NOMO-1 treated with dmso at 0.1 percent for 144 hours (cell line): Measurements from ENCODE around the gene ING4.

Experiments
- DNase-seq: peaks from one replicate; lab custom pipeline; 2025; ENCODE audit not compliant: unreplicated experiment; lab: John Stamatoyannopoulos, UW

Gene ING4

GRCh38 chr12:6688543-6688998 lies 25.7 kb upstream of the ING4 start:
- DNase-seq, result no peak

DNA sequence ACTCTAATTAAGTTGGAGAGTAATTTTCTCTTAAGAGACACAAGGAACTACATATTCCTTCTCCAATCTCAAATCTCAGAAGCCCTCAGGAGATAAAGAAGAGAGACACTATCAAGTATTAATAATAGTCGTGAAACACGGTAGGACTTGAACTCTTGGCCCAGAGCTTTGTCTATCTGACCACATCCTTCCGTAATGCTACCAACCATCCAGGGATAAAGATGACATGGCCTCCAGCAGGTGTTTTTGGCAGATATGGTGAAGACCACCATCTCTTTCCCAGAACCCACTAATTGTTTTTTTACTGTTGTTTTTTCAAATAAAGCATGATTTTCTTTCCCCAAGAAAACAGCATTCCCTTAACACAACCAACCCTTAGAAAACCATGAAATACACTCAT lies 22.9 kb upstream of the ING4 start:
- no peak for DNase-seq

DNA sequence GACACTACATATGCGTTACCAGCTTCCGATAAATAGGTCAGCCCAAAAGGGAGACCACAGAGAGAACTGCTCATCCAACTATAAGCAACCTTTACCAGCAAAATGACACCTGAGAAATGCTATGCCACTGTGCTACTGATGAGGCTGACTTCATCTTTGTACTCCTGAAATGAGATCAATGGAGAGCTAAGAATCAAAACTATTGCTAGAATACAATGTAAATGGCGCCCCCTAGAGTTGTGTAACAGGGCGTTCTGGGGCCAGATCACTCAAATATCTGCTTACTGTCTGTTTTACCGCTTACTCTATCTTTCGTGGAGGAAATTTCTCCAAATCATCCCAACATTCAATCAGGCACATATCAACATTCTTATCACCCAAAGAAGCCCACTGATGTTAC lies 21.7 kb upstream of the ING4 start:
- DNase-seq, result no peak

- no peak for DNase-seq
These were observed 14.0 kb upstream of the ING4 start for GRCh38 chr12:6676962-6677361.

DNA sequence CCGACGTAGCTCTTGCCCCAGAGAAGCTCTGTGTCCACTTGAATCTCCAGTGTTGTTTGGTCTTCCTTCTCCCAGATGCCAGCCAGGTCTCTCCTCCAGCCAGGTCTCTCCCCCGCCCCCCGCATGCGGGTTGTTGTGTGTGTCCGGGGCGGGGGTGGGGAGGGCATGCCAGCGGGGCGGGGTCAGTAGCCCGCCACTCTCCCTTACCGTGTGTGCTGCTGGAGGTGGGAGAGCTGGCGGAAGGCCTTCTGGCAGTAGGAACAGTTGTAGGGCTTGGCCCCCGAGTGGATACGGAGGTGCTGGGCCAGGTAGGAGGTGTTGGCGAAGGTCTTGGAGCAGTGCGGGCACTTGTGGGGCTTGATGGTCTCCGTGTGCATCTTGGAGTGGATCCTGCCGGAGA lies 9.2 kb upstream of the ING4 start:
- no peak for DNase-seq

DNA sequence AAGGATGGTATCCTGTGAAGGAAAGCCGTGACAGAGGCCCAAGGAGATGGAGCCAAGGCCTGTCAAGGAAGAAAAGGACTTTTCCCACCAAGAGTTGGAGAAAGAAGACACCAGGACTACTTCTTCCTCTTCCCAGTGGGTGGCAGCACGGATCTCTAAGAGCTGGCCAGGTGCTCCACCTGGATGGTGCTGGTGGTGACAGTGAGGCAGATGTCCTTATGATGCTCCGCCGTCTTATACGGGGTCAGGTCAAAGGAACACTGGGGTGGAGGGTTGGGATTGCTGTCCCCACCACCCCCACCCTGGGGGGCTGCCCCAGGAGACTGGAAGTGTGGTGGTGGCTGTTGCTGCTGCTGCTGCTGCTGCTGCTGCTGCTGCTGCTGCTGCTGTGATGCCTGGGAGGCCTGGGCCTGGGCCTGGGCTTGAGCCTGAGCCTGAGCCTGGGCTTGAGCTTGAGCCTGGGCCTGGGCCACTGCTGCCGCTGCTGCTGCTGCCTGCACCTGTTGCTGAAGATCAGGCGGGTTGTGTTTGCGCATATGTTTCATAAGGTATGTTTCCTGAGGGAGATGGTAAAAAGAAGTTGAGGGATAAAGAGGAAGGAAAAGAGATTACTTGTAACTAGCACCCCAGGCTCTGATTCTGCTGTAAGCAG lies 4.8 kb upstream of the ING4 start:
- no peak for DNase-seq

DNA sequence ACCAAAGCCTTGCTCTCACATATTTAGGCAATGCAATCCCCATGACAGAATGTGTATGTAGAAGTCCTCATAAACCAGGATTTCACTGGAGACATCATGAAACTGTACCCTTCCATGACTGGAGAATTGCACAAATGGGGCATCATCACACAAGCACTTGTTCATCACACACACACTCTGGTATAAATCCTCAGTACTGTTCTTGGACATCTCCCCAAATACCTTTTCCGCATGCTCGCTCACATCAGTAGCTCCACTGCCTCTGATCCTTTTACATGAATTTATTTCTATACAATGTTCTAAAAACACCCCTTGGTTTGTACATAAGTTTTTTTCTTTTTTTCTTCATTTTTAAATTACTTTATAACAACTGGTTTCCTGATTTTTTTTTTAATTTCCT lies 3.3 kb upstream of the ING4 start:
- DNase-seq, result no peak

- peak; percentile 17 for DNase-seq
These were observed 2.0 kb upstream of the ING4 start for GRCh38 chr12:6664902-6665301.

GRCh38 chr12:6662602-6662905 lies 365 bp downstream of the ING4 start:
- no peak for DNase-seq

GRCh38 chr12:6653987-6654386 lies 8.9 kb downstream of the ING4 start:
- no peak for DNase-seq

DNA sequence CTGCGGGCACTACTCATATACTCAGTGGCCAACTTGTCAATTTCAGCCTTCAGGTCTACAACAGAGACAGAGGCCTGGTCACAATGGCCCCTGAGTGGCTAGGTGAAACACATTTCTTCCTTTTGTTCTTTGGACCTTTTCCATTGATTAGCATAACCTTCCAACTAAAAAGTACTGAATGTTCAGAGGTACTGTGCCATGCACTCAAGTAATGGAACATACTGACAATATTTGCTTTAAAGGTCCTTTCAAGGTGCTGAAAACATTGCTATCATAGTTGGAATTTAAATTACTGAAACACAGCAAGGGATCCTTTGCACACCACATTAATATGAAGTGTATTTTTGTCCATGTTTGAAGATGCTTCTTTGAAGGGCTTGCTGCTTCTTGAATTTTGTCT lies 9.6 kb downstream of the ING4 start:
- no peak for DNase-seq

- no peak for DNase-seq
These were observed 10.5 kb downstream of the ING4 start for GRCh38 chr12:6652391-6652790.

DNA sequence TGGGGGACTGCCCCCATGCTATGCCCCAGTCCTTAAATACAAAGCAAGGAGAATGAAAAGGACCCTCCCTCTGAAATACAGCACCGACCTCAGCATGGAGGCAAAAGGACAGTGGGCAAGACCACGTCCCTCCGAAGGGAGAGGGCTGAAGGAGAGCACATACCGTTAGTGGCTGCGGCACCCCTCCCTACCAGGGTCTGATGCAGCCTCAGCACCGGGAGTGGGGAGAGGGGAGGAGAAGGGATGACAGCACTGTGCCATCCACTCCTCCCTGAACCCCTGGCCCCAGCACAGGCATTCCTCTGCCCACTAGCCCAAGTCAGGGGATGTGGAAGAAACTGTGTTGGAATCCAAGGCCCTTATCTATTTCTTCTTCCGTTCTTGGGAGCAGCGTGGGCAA lies 12.1 kb downstream of the ING4 start:
- DNase-seq, result no peak

GRCh38 chr12:6647083-6647604 lies 15.8 kb downstream of the ING4 start, which contains the start of gene ACRBP:
TSS of gene ACRBP (minus strand) at chr12:6647432. CDS start at chr12:6647366, 66 bp downstream.
- peak; percentile 37 for DNase-seq

- DNase-seq, result no peak
These were observed 16.4 kb downstream of the ING4 start for GRCh38 chr12:6646276-6647082.

DNA sequence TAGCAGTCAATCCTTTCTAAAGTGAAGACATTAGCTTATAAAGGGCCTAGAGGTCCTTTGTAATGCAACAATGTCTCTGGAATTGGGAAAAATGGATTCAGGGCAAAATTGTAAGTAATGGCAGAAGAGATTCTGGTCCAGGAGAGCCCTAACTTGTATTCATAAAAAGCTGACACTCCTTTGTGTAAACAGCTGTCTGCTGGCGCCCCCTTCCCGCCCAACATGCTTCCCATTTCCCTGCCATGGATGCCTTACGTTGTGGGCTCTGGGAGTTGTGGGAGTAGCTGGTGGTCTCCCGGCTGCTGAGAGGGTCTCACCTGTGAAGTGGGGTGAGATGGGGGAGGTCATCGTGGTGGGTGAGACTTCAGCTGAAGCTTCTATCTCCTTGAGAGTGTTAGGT lies 18.0 kb downstream of the ING4 start:
- DNase-seq, result no peak

- peak; percentile 89 for DNase-seq
These were observed 18.7 kb downstream of the ING4 start for GRCh38 chr12:6644257-6644596.

DNA sequence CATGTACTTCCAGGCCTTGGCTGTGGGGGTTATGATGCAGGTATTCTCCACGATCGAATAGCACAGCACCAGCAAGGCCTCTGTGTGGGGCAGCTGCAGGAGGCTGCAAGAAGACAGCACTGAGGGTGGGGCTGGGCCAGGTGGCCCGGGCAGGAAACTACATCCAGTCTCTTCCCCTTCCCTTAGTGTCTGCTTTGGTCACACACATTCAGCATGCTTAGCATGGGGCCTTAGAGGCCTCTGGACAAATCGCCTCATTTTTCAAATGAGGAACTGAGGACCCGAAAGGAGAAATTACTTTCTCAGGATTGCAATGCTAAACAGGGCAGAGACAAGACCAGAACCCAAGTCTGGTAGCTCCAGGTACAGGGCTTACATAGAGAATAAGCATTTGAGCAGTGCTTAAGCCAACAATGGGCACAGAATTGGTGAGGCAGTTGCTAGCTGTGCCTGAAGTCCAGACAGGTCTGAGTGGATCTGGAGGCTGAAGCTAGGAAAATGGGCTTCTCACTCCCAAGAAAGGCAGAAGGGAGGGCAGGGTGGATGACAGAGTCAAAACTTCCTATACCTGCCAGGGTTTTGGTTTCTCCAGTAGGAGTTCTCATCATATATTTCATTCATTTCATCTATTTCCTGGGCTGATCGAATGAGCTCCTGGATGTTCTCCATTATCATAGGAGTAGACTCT lies 19.2 kb downstream of the ING4 start:
- DNase-seq, result peak; percentile 77

- no peak for DNase-seq
These were observed 21.8 kb downstream of the ING4 start for GRCh38 chr12:6641131-6641530.

DNA sequence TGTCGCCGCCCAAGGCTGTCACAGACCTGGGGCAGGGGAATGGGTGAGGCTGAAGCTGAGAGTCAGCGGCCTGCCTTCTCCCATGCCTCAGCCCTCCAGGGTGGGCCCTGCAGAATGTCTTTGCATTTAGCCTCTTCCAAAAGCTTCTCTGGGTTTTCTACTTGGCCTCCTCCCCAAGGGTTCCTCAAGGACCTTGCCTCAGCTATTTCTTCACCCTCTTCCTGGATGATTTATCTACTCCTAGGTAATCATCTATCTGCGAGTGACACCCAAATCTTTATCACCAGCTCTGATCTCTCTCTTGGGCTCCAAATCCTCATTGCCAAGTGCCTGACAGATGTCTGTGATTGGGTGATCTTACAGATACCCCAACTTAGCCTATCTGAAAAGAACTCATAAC lies 22.4 kb downstream of the ING4 start:
- DNase-seq, result no peak

DNA sequence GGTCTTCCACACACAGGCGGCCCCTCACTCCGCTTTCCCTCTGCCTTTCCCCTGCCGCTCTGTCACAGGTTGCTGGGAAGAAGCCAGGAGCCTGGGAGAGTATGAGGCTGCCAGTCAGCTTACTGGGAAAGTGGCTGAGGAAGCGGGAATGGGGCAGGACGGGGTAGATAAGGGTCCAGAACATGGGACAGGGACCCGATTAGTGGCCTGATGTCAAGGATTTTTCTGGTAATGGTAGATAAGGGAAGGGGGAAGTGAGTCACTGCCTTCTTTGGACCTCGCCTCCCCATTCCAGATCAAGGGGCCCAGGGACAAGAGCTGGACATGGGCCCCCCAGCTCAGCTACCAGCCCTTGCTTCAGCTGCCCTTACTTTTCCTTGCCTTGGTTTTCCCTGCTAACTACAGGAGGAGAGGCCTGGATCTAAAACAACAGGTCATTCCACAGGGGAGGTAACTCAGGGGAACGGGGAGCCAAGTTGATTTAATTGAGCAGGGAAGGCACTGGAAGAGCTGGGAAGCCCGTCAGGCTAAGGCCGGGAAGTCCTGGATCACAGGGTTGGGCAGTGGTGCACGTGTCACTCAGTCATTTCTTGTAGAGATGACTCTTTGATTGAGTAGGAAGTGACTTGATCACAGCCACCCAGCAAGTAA lies 23.6 kb downstream of the ING4 start:
- DNase-seq, result no peak

GRCh38 chr12:6638305-6638704 lies 24.6 kb downstream of the ING4 start:
- peak; percentile 21 for DNase-seq
